Activated T-cell treated with anti-CD3 and anti-CD28 coated beads for 24 hours (primary cell): Measurements from ENCODE around the gene ERGIC3.

Source experiments
- DNase-seq: peaks from one replicate; pipeline ENCODE4 v3.0.0-alpha.2; 2020; ENCODE audit warnings: low read depth

Gene ERGIC3

DNA sequence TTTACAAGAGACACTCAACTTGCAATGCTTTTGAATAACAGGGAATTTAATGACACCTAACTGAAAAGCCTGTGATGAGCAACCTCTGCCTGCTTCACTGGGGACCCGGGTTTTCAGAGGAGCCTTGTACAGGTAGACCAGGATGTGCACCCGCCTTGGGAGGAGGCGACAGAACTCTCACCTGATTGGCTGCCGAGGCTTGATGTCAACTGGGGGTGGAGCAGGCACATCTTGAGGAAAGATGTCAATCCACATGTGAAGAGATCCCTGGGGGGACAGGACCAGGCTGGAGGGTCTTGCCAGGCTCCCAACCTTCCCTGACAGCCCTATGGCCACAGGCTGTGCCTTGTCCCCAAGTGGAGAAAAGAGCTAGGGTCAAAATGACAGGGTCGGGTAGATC is 19.8 kb downstream of the ERGIC3 start:
- DNase-seq = no peak

DNA sequence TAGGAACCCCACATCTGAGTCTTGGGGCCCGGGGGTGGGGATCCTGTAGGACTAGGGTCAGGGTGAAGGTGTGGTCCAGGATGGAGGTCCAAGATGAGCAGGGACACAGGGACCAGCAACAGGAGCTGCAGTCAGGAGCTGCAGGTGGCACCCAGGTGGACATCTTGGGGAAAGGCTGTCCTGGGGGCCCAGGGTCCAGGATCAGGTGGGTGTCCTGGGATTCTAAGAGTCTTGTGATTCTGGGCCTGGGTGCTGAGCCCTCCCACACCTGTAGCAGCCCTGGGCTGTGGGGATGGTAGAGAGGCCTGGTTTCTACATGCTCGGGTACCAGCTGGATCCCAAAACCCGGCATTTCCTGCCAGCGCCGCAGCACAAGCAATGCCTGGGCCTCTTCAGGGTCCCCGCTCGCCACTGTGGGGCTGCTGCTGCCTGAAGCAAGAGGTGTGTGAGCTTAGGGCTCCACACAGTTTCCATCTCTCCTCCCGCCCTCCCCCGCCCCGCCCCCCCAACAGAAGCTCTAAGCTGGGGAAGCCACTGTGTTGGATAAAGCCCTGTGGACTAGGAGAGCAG is 20.7 kb downstream of the ERGIC3 start:
- no peak for DNase-seq

GRCh38 chr20:35563834-35564233 is 22.0 kb downstream of the ERGIC3 start:
- DNase-seq = no peak

GRCh38 chr20:35564905-35565304 is 23.0 kb downstream of the ERGIC3 start:
- DNase-seq = no peak

DNA sequence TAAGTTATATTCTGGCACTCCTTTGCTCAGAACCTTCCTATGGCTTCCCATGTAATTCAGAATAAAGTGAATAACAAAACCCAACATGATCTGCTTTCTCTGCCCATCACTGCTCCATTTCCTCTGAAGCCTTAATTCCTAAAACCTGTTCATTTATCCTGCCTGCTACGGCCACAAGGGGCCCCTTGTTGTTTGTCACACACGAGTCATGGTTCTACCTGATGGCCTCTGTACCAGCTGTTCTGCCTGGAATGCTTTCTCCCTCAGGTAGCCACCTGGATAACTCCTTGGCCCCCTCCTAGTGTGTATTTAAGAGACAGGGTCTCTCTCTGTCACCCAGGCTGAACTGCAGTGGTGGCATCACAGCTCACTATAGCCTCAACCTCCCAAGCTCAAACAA is 26.8 kb downstream of the ERGIC3 start:
- DNase-seq = no peak

- DNase-seq = no peak
These were observed 29.7 kb downstream of the ERGIC3 start for GRCh38 chr20:35571555-35571954.

DNA sequence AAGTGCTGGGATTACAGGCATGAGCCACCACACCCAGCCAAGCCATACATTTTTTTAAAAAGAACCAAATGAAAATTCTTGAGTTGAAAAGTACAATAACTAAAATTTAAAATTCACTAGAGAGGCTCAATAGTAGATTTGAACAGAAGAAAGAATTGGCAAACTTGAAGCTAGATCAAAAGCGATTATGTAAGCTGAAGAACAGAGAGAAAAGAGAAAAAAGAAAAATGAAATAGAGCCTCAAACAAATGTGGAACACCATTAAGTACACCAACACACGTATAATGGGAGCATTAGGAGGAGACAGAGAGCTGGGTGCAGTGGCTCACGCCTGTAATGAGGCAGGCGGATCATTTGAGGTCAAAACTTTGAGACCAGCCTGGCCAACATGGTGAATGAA is 31.0 kb downstream of the ERGIC3 start:
- DNase-seq = no peak

DNA sequence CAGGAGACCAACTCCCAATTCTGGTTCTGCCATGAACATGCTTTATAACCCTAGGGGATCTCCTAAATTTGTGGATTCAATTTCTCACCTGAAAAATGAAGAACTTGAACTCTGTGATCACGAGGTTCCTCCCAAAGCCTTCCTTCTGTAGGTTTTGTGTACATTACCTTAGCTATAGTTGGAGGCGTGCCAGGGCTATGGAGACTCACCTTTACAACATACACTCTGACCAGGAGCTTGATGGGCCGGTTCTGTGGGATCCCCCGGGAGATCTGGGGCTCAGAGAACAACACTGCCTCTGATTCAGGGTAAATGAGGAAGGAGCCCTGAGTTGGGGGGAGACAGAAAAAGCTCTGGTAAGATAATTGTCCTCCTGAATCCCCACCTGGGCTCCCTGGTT is 34.1 kb downstream of the ERGIC3 start:
- DNase-seq = no peak

GRCh38 chr20:35576816-35577215 is 34.9 kb downstream of the ERGIC3 start:
- DNase-seq = no peak

DNA sequence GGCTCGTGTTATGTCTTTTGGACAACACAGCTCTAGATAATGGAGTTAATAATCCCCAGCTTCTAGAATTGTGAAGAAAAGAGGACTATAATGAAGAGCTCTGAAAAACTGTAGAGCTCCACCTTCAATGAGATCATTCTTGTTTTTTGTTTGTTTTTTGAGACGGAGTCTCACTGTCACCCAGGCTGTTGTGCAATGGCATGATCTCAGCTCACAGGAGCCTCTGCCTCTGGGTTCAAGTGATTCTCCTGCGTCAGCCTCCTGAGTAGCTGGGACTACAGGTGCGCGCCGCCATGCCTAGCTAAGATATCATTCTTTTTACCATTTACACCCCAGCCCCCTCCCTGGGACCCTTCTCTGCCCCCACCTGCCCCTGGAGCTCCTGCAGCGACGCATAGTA is 36.6 kb downstream of the ERGIC3 start:
- DNase-seq = no peak

GRCh38 chr20:35579196-35579595 is 37.3 kb downstream of the ERGIC3 start:
- no peak for DNase-seq

GRCh38 chr20:35582131-35582530 is 40.3 kb downstream of the ERGIC3 start:
- DNase-seq = no peak

DNA sequence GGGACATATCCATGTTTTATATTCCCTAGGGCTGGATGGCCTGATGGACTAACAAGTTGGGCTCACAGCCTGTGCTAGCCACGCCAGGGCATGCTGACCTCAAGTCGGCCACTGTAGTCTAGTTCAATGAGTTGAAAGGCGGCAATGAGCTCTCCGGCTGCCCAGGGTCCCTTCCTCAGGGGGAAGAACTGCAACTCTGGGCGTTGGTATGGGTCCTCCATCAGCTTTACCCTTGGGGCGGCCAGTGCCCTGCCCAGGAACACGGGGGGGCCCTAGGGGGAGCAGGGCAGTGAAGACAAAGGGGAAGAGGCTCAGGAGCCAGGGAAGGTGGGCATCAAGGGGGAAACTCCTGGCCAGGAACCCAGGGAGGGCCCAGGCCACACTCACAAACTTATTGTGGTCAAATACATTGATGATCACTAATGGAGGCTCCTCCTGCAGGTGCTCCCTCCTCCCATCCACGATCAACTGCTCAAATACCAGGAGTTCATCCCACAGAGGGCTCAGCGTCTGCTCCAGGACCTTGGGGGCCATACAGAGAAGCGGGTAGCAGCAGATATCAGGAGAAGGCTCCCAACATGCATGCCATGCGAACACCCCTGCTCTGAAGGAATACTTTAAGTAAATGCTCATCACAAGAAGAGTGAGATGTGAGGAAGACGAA is 41.0 kb downstream of the ERGIC3 start:
- DNase-seq = no peak

GRCh38 chr20:35583636-35584560 is 42.0 kb downstream of the ERGIC3 start:
- no peak for DNase-seq

DNA sequence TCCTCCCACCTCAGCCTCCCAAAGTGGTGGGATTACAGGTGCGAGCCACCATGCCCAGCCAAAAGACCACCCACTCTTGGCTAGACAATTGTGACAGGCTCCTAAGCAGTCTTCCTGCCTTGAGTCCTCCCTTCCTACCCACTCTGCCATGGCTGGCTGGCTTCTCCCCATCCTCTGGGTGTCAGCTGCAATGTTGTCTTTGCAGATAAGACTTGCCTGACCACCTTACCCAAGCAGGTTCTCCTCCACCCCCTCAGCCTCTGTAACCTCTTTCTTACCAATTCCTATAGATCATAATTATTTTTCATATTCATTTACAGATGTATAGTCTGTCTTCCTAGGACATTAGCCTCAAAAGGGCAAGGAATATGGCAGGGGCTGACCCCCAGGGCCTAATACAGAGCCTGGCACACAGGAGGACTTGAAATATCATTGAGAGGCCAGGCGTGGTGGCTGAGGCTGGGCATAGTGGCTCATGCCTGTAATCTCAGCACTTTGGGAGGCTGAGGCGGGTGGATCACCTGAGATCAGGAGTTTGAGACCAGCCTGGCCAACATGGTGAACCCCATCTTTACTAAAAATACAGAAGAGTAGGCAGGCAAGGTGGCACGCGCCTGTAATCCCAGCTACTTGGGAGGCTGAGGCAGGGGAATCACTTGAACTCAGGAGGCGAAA is 45.0 kb downstream of the ERGIC3 start:
- no peak for DNase-seq

GRCh38 chr20:35587436-35587835 is 45.6 kb downstream of the ERGIC3 start:
- DNase-seq = no peak

- no peak for DNase-seq
These were observed 46.5 kb downstream of the ERGIC3 start for GRCh38 chr20:35588397-35588796.

DNA sequence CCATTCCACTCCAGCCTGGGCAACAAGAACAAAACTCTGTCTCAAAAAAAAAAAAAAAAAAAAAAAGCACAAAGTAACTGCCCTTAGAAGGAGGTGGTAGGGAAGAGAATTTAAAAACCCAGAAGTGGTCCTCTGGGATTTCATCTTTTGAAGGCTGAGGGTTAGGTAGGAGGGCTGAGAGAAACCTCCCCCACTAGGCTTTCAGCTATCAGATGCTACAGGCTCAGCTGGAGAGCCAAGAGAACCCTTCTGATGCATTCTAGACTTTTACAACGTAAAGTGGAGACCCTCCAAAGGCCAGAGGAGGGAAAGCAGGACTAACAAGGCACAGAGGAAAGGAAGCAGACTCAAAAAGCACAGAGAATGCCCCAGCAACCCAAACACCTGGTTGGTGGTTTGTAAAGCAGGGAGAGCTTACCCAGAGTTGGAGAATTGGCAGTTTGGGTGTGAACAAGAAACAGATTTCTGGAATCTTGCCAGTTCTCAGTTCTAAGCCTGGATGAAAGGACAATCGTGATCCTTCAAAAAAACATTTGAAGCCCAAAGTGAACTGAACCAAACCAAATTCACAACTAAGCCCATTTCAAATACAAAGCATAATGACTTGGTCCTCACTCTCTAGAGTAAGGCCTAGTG is 50.6 kb downstream of the ERGIC3 start:
- DNase-seq = no peak

GRCh38 chr20:35595456-35595855 is 53.6 kb downstream of the ERGIC3 start:
- no peak for DNase-seq

DNA sequence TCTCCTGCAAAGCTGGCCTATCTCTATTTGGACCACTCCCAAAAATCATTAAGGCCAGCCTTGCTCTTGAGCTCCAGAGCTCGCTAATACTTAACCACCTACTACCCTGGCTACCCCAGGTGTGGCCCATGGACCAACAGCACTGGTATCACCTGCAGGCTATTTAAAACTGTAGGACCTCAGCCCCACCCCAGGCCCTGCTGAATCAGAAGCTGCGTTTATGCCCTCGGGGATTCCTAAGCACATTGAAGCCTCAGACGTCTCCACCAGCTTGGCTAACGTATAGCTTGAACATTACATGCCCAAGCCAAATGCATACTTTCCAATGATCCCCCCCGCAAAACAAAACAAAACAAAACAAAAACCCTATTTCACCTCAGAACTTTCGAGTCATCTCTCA is 54.0 kb downstream of the ERGIC3 start:
- no peak for DNase-seq

GRCh38 chr20:35597186-35597585 is 55.3 kb downstream of the ERGIC3 start:
- DNase-seq = no peak

DNA sequence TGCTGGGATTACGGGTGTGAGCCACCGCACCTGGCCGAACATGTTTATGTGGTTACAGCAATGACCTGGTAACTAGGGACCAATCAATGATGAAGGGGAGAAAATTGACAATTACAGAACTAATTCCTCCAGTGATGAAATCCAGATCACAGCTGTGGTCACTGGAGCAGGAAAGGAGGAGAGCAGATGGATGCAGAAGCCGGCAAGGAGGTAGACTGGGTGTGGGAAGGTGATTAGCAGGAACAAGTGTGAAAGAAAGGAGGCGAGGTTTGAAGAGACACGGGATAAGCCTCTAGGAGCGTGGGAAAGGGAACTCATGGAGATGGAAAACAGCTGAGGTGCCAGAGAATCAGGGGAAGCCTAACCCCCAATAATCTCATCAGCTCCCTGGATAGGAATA is 56.6 kb downstream of the ERGIC3 start:
- no peak for DNase-seq
